Esophagus muscularis mucosa (tissue), 3 donors: ENCODE results near the gene OR51D1.

Source experiments
- CTCF ChIP-seq, 3 experiments: fragments of 200-600 bp in 2 of 3; fragments of 450-650 bp in 1 of 3; sonication (generic) in 2 of 3; IDR thresholded peaks; one replicate each; pipeline ENCODE4 v1.5.1; 2017 to 2019; ENCODE audit warnings: antibody characterized with exemption in 3 of 3, mild to moderate bottlenecking in 2 of 3, moderate library complexity in 1 of 3
- POLR2A ChIP-seq: fragments of 450-650 bp; IDR thresholded peaks from one replicate; pipeline ENCODE4 v1.6.1; 2017; ENCODE audit warnings: antibody characterized with exemption, moderate library complexity, mild to moderate bottlenecking, low read depth

GRCh38 chr11:4665424-4665823 is 28.1 kb downstream of the OR51D1 start:
- no peak for TF ChIP-seq CTCF (IDR thresholded peaks at IDR 0.05)
- no peak for TF ChIP-seq POLR2A
